Uterus (tissue), 4 donors: ENCODE results near the gene GAD1. TPM values are rescaled to one million over a fixed set of nuclear protein-coding genes. Genes with fewer than 3 reads are reported as not detected.

Source experiments
- DNase-seq, 2 donors: peaks; one replicate each; pipeline ENCODE4 v3.0.0-alpha.2; 2019 to 2020
- H3K27ac ChIP-seq, 2 donors: fragments of 200-600 bp; sonication (generic); 1 replicate in 1 of 2; 2 replicates in 1 of 2; pipeline ENCODE4 v1.5.1; 2016 to 2018
- H3K27me3 ChIP-seq, 2 donors: fragments of 200-600 bp; sonication (generic); one replicate each; pipeline ENCODE4 v1.5.1; 2018 to 2019; ENCODE audit warnings: control low read depth in 1 of 2
- H3K36me3 ChIP-seq, 2 donors: fragments of 200-600 bp; sonication (generic); one replicate each; pipeline ENCODE4 v1.5.1; 2019; ENCODE audit warnings: control low read depth in 1 of 2
- H3K4me1 ChIP-seq, 2 donors: fragments of 200-600 bp; sonication (generic); one replicate each; pipeline ENCODE4 v1.5.1; 2018 to 2019; ENCODE audit warnings: control low read depth in 1 of 2
- H3K4me3 ChIP-seq, 2 donors: fragments of 200-600 bp; sonication (generic); 1 replicate in 1 of 2; 2 replicates in 1 of 2; pipeline ENCODE4 v1.5.1; 2018 to 2019; ENCODE audit warnings: mild to moderate bottlenecking in 1 of 2
- H3K9me3 ChIP-seq, 2 donors: fragments of 200-600 bp; sonication (generic); one replicate each; pipeline ENCODE4 v1.5.1; 2019; ENCODE audit warnings: control low read depth in 1 of 2
- CTCF ChIP-seq, 4 experiments: fragments of 200-600 bp in 2 of 4; fragments of 450-650 bp in 2 of 4; sonication (generic) in 2 of 4; IDR thresholded peaks; one replicate each; pipeline ENCODE4 v1.5.1; 2016 to 2019; ENCODE audit warnings: antibody characterized with exemption in 4 of 4, mild to moderate bottlenecking in 2 of 4, moderate library complexity in 1 of 4
- POLR2A ChIP-seq, 2 donors: fragments of 450-650 bp; IDR thresholded peaks; one replicate each; pipeline ENCODE4 v1.6.1; 2016; ENCODE audit warnings: antibody characterized with exemption in 2 of 2, mild to moderate bottlenecking in 1 of 2, moderate library complexity in 1 of 2
- intact Hi-C: fragments of 100-400 bp; cut with DNase I; formaldehyde crosslinking; loops from one replicate; pipeline ENCODE4 v1.15.1; 2023; ENCODE audit warnings: low total_unique reads
- total RNA-seq, 4 donors: library from RNA; depleted of rRNA in 3 of 4; stranded (reverse); fragments of >200 nt in 3 of 4; gene quantifications; one replicate each; pipeline versions ENCODE4 v1.1.0 to v1.2.4, GENCODE V29; 2014 to 2023
- donor health status: DM: yes; HTN: yes; CAD: no.

Gene GAD1
- total RNA-seq, 4 donors from 2014 or later = 0.83 to 1.6 TPM; not detected in 2

GRCh38 chr2:170831115-170831514, 14.4 kb downstream of the GAD1 start:
- Histone ChIP-seq H3K27ac (no peak overlapping the region), H3K4me3 (no peak overlapping the region), H3K4me1 (no peaks in the 10 kb centered on the region), H3K36me3 (no peaks in the 10 kb centered on the region), H3K27me3 (no peaks in the 10 kb centered on the region), H3K9me3 (no peaks in the 10 kb centered on the region)
- intact Hi-C loops = no loop called here
- DNase-seq = no peak
- TF ChIP-seq CTCF (IDR thresholded peaks at IDR 0.05) = no peak
- no peak for TF ChIP-seq POLR2A (IDR thresholded peaks at IDR 0.05)

GRCh38 chr2:170836027-170836426, 19.3 kb downstream of the GAD1 start:
- intact Hi-C loops = no loop called here
- H3K27ac ChIP-seq = no peak overlapping the region
- no peak for TF ChIP-seq POLR2A (IDR thresholded peaks at IDR 0.05)
- H3K9me3 ChIP-seq = no peaks in the 10 kb centered on the region
- H3K4me1 ChIP-seq = no peaks in the 10 kb centered on the region
- H3K4me3 ChIP-seq = no peak overlapping the region
- no peaks in the 10 kb centered on the region for H3K27me3 ChIP-seq
- DNase-seq = no peak
- no peaks in the 10 kb centered on the region for H3K36me3 ChIP-seq

GRCh38 chr2:170840717-170841210, 24.1 kb downstream of the GAD1 start:
- no peaks in the 10 kb centered on the region for H3K4me1 ChIP-seq
- H3K27me3 ChIP-seq = no peaks in the 10 kb centered on the region
- intact Hi-C loops = no loop called here
- H3K36me3 ChIP-seq = no peaks in the 10 kb centered on the region
- TF ChIP-seq CTCF (IDR thresholded peaks at IDR 0.05) = no peak
- TF ChIP-seq POLR2A (IDR thresholded peaks at IDR 0.05) = no peak
- DNase-seq = no peak
- H3K4me3 ChIP-seq = no peak overlapping the region
- H3K9me3 ChIP-seq = no peaks in the 10 kb centered on the region
- H3K27ac ChIP-seq = no peak overlapping the region

- TF ChIP-seq POLR2A (IDR thresholded peaks at IDR 0.05) = no peak
- TF ChIP-seq CTCF (IDR thresholded peaks at IDR 0.05) = no peak
- DNase-seq = no peak
- H3K36me3 ChIP-seq = no peaks in the 10 kb centered on the region
- H3K27me3 ChIP-seq = no peaks in the 10 kb centered on the region
- no peaks in the 10 kb centered on the region for H3K9me3 ChIP-seq
- no peaks in the 10 kb centered on the region for H3K4me1 ChIP-seq
- no peak overlapping the region for H3K4me3 ChIP-seq
- no peak overlapping the region for H3K27ac ChIP-seq
- intact Hi-C loops = no loop called here
Measured at GRCh38 chr2:170842785-170843184, 26.1 kb downstream of the GAD1 start.

- DNase-seq = no peak
- Histone ChIP-seq H3K27ac (no peak overlapping the region), H3K4me3 (no peak overlapping the region), H3K9me3 (no peaks in the 10 kb centered on the region), H3K27me3 (no peaks in the 10 kb centered on the region), H3K36me3 (no peaks in the 10 kb centered on the region), H3K4me1 (no peaks in the 10 kb centered on the region)
- TF ChIP-seq CTCF (IDR thresholded peaks at IDR 0.05) (no peak), POLR2A (IDR thresholded peaks at IDR 0.05) (no peak)
- intact Hi-C loops = no loop called here
Measured at GRCh38 chr2:170843656-170844055, 27.0 kb downstream of the GAD1 start.

- H3K4me3 ChIP-seq = no peak overlapping the region
- no peaks in the 10 kb centered on the region for H3K9me3 ChIP-seq
- intact Hi-C loops = no loop called here
- H3K4me1 ChIP-seq = no peaks in the 10 kb centered on the region
- no peaks in the 10 kb centered on the region for H3K36me3 ChIP-seq
- no peak overlapping the region for H3K27ac ChIP-seq
- TF ChIP-seq CTCF (IDR thresholded peaks at IDR 0.05) = no peak
- no peak for TF ChIP-seq POLR2A (IDR thresholded peaks at IDR 0.05)
- DNase-seq = no peak
- H3K27me3 ChIP-seq = no peaks in the 10 kb centered on the region
Measured at GRCh38 chr2:170845343-170845742, 28.7 kb downstream of the GAD1 start.
